ENCODE measurements around the gene S100A16.
"Not testable (repeated sequence)": the region's sequence is repeated elsewhere in the genome, so short reads cannot be mapped to it uniquely, and the experiment has no call there.

Gene S100A16

DNA sequence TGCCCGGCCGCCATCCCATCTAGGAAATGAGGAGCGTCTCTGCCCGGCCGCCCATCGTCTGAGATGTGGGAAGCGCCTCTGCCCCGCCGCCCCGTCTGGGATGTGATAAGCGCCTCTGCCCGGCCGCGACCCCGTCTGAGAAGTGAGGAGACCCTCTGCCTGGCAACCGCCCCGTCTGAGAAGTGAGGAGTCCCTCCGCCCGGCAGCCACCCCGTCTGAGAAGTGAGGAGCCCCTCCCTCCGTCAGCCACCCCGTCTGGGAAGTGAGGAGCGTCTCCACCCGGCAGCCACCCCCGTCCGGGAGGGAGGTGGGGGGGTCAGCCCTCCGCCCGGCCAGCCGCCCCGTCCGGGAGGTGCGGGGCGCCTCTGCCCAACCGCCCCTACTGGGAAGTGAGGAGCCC is 30.1 kb downstream of the S100A16 start:
- not testable (repeated sequence) for DNase-seq

GRCh38 chr1:153578936-153579335 is 34.0 kb downstream of the S100A16 start:
- no peak for DNase-seq

DNA sequence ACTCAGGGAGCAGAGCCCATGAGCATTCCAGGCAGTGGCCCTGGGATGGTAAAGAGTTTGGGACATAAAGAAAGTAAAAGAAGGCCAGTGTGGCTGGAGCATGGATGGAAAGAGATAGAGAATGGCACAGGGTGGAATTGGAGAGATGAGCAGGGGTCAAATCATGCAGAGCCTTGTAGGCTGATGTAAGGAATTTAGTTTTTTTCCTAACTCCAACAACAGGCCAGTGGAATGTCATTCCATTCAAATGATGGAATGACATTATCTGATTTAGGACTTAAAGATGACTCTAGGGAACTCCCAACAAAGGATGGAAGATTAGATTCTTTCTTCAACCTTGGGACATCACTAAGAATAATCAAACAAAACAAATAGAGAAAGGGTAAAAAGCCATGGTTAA is 34.4 kb downstream of the S100A16 start:
- DNase-seq: no peak

GRCh38 chr1:153577624-153578051 is 35.3 kb downstream of the S100A16 start:
- no peak for DNase-seq

GRCh38 chr1:153577138-153577537 is 35.8 kb downstream of the S100A16 start:
- DNase-seq: no peak

- not testable (repeated sequence) for DNase-seq
Observed at GRCh38 chr1:153575497-153575896, 37.4 kb downstream of the S100A16 start.

DNA sequence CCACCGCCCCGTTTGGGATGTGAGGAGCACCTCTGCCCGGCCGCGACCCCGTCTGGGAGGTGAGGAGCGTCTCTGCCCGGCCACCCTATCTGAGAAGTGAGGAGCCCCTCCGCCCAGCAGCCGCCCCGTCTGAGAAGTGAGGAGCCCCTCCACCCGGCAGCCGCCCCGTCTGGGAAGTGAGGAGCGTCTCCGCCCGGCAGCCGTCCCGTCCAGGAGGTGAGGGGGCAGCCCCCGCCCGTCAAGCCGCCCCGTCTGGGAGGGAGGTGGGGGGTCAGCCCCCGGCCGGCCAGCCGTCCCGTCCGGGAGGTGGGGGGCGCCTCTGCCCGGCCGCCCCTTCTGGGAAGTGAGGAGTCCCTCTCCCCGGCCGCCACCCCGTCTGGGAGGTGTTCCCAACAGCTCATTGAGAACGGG is 37.9 kb downstream of the S100A16 start:
- not testable (repeated sequence) for DNase-seq

DNA sequence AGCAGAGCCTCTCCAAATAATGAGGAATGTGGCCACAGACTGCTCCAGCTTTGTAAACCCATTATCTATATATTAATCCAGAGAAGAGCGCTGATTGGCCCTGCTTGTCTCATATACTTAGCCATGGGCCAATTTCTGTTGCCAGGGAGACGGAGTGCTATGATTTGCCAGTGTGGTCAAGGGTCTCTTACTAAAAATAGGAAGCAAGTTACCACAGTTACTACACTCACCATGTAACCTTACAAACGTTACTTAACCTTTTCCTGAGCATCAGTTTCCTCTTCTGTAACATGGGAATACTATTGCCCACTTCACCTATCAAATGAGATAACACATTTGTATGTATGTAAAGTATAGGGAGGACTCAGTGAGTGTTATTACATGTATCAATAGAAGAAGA is 39.6 kb downstream of the S100A16 start:
- no peak for DNase-seq

- peak; percentile 53 for DNase-seq
Observed at GRCh38 chr1:153572569-153573015, 40.3 kb downstream of the S100A16 start.

- no peak for DNase-seq
Observed at GRCh38 chr1:153571706-153572105, 41.2 kb downstream of the S100A16 start.

DNA sequence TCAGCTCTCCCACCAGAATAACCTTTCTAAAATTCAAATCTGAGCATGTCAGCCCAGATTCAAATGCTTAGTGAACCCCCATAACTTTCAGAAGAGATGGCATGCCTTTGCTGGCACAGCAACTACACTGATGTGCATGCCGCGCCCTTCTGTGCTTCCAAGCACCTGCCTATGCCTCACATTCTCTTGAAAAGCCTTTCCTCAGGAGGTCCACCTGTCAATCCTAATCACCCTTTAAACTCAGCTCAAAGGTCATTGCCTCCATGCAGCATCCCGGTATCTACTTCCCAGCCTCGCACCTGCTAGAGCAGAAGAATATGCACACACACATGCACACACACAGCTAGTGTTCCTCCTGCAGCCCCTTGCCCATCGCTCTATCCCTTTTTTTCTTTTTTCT is 42.1 kb downstream of the S100A16 start:
- no peak for DNase-seq

- no peak for DNase-seq
Observed at GRCh38 chr1:153569465-153569864, 43.5 kb downstream of the S100A16 start.

GRCh38 chr1:153568367-153569099 is 44.4 kb downstream of the S100A16 start:
- peak; percentile 83 for DNase-seq

- DNase-seq: no peak
Observed at GRCh38 chr1:153567621-153568366, 45.1 kb downstream of the S100A16 start.

- DNase-seq: peak; percentile 81
Observed at GRCh38 chr1:153566414-153567371, 46.2 kb downstream of the S100A16 start.

DNA sequence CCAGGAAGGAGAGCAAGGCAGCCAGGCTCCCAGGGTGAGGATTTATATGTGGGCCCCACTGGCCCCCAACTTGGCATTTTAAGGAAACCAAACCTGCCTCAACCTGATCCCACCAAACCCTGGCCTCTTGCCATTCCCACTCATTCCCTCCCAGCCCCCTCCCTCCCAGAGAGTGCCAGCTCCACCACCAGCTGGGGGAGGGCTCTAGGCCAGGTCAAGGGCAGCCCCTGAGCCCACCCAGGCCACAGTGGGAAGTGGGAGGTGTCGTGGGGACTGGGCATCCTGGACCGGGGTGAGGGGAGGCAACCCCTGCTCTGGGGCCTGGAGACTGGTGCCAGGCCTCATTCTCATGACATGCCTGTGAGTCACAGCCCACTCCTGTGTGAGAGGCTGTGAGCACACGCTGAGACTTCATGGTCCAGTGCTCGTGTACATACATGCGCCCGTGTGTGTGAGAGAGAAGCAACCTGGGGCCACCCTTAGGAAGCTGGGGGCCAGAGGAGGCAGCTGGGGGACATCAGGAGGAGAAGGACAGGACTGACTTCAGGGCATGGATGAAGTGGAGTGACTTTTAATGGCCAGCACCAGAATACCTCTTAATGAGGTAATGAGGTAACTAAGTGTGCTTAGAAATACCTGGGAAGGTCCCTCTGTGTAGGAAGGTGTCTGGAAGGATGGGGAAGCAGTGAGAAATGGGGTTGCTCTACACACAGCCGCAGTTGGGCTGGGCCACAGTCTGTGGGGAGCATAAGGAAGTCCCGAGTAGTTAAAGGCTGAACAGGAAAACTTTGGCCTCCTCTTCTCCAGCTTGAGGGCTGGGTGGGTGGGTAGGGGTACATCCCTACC is 47.2 kb downstream of the S100A16 start, which contains the start of gene S100A2:
S100A2 (minus strand) TSS at position 316 of the 846 bp plus-strand sequence. CDS start 1,967 bp downstream, outside the sequence.
- peak; percentile 26 for DNase-seq

- no peak for DNase-seq
Observed at GRCh38 chr1:153563991-153564390, 48.9 kb downstream of the S100A16 start.

GRCh38 chr1:153563483-153563901 is 49.4 kb downstream of the S100A16 start:
- no peak for DNase-seq

DNA sequence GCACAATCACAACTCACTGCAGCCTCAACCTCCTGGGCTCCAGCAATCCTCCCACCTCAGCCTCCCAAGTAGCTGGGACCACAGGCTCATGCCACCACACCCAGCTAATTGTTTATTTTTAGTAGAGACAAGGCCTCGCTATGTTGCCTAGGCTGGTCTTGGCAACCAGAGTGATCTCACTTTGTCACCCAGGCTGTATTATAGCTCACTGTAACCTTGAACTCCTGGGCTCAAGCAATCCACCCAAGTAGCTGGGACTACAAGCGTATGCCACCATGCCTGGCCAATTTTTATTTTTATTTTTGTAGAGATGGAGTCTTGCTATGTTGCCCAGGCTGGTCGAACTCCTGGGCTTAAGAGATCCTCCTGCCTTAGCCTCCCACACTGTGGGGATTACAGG is 50.9 kb downstream of the S100A16 start:
- DNase-seq: not testable (repeated sequence)

DNA sequence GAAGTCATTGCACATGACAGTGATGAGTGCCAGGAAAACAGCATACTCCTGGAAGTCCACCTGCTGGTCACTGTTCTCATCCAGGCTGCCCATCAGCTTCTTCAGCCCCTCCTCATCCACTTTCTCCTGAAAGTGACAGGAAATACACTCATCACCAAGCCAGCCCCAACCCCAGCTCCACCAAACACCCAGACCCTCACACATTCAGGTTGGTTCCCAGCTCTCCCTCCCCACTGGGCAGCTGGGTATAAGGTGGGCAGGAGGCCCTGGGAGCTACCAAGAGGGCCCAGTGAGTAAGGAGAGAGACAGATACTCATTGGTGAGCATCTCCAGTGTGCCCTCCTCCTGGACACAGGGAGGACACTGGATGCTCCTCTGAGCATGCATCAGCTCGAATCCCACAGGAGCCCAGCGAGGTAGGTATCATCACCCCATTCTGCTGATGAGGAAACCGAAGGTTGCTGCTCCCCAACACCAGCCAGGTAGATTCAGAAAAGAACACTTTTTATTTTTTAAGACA is 51.4 kb downstream of the S100A16 start:
- no peak for DNase-seq

DNA sequence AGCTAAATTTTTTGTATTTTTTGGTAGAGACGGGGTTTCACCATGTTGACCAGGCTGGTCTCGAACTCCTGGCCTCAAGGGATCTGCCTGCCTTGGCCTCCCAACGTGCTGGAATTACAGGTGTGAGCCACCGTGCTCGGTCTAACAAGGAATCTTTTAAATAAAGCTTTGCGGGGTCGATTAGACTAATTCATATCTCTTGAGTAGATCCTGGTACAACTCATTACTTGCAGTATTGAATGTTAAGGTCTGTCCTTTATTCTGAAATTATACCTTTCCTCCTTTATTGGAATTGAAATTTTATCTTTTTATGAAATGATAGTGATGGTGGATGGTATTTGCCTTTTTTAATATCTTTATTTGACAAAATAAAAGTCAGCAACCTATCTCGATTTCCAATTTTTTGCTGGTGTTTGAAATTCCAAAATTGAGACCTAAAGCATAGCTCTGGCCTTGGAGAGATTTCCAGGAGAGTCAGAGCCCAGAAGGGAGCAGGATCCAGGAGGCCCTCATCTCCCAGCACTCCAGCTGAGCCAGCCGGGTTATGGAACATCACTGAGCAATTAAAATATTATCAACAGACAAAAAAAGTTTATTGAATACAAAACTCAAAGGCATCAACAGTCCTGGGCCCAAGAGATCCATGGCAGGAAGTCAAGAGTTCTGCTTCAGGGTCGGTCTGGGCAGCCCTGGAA is 52.0 kb downstream of the S100A16 start:
- no peak for DNase-seq
